K562 (cell line): ENCODE results near the gene PCDHGB5.

Source experiments
- CTCF ChIP-seq, 3 experiments: IDR thresholded peaks in 2 of 3; conservative IDR thresholded peaks in 1 of 3; 2 replicates each; pipeline ENCODE4 v1.5.1; 2011 to 2012; ENCODE audit warnings: low read length in 3 of 3, mild to moderate bottlenecking in 3 of 3, control low read depth in 2 of 3, improper control_type of control experiment in 1 of 3, inconsistent platforms in 1 of 3, low read depth in 1 of 3, mixed read lengths in 1 of 3, moderate library complexity in 1 of 3; ENCODE audit not compliant: insufficient read depth in 2 of 3
- EZH2 ChIP-seq: IDR thresholded peaks from 2 replicates; pipeline ENCODE4 v1.6.1; 2012; ENCODE audit warnings: low read depth, mild to moderate bottlenecking, inconsistent platforms, low read length, borderline replicate concordance
- GABPA ChIP-seq: fragments of 200-800 bp; sonication (Bioruptor generic); conservative IDR thresholded peaks from 2 replicates; pipeline ENCODE4 v1.6.1; 2016; ENCODE audit warnings: low read depth, missing genetic modification characterization, missing compliant biosample characterization
- KAT7 ChIP-seq: sonication (generic); formaldehyde crosslinking; IDR thresholded peaks from 2 replicates; pipeline ENCODE4 v1.8.0; 2022; ENCODE audit warnings: missing genetic modification reagents, mild to moderate bottlenecking, borderline replicate concordance
- POLR2A ChIP-seq: fragments of 450-650 bp; conservative IDR thresholded peaks from 2 replicates; pipeline ENCODE4 v1.6.1; 2016
- SIX5 ChIP-seq, 2 experiments: IDR thresholded peaks; 2 replicates each; pipeline ENCODE4 v1.6.1; 2011; ENCODE audit warnings: low read length in 2 of 2, borderline replicate concordance in 1 of 2, low read depth in 1 of 2, mild to moderate bottlenecking in 1 of 2, moderate library complexity in 1 of 2; ENCODE audit not compliant: insufficient read depth in 1 of 2

GRCh38 chr5:141441571-141442170 lies 43.9 kb downstream of the PCDHGB5 start:
- TF ChIP-seq CTCF (IDR thresholded peaks at IDR 0.05 in 2 of 3, conservative IDR thresholded peaks at IDR 0.05 in 1 of 3; ENCODE audit: insufficient read depth in 2 of 3, low read depth in 1 of 3, low read length in 3 of 3) = no peak
- TF ChIP-seq KAT7 (CRISPR knock-in tag) = no peak
- TF ChIP-seq EZH2 = no peak
- TF ChIP-seq GABPA = no peak
- no peak for TF ChIP-seq POLR2A
- no peak for TF ChIP-seq SIX5 (IDR thresholded peaks at IDR 0.05; ENCODE audit: borderline replicate concordance in 1 of 2, insufficient read depth in 1 of 2, low read depth in 1 of 2, low read length in 2 of 2)
